Osteocyte (in vitro differentiated cells): ENCODE results near the gene ZNF714. TPM values are rescaled to one million over a fixed set of nuclear protein-coding genes. Genes with fewer than 3 reads are reported as not detected.

Experiments used
- DNase-seq: peaks from one replicate; pipeline ENCODE4 v3.0.0; 2021; ENCODE audit warnings: mixed read lengths; ENCODE audit not compliant: unreplicated experiment; ENCODE audit errors: extremely low spot score
- H3K27ac Mint-ChIP-seq: one replicate; pipeline ENCODE4 v1.8.0; 2021; ENCODE audit warnings: mild to moderate bottlenecking, mixed read lengths; ENCODE audit not compliant: unreplicated experiment
- H3K27me3 Mint-ChIP-seq: one replicate; pipeline ENCODE4 v1.8.0; 2021; ENCODE audit warnings: mixed read lengths; ENCODE audit not compliant: unreplicated experiment
- H3K36me3 Mint-ChIP-seq: one replicate; pipeline ENCODE4 v1.8.0; 2021; ENCODE audit warnings: mixed read lengths; ENCODE audit not compliant: unreplicated experiment
- H3K4me1 Mint-ChIP-seq: one replicate; pipeline ENCODE4 v1.8.0; 2021; ENCODE audit warnings: mixed read lengths; ENCODE audit not compliant: unreplicated experiment
- H3K4me3 Mint-ChIP-seq: one replicate; pipeline ENCODE4 v1.8.0; 2021; ENCODE audit warnings: mild to moderate bottlenecking, moderate library complexity, mixed read lengths; ENCODE audit not compliant: unreplicated experiment
- H3K9me3 Mint-ChIP-seq: one replicate; pipeline ENCODE4 v1.8.0; 2021; ENCODE audit warnings: mixed read lengths; ENCODE audit not compliant: unreplicated experiment
- total RNA-seq: library from RNA; stranded (reverse); gene quantifications from 2 replicates; pipeline ENCODE4 v1.2.1, GENCODE V29; 2021
- TF ChIP-seq, protein P1 (sequence below): fragments of 200-600 bp; sonication (generic); IDR thresholded peaks from 2 replicates; pipeline ENCODE4 v1.5.0; 2021; ENCODE audit warnings: antibody characterized with exemption, mild to moderate bottlenecking, moderate library complexity

The ZNF714 gene
- total RNA-seq, 1 donor from 2014 or later = 7.5 TPM

DNA sequence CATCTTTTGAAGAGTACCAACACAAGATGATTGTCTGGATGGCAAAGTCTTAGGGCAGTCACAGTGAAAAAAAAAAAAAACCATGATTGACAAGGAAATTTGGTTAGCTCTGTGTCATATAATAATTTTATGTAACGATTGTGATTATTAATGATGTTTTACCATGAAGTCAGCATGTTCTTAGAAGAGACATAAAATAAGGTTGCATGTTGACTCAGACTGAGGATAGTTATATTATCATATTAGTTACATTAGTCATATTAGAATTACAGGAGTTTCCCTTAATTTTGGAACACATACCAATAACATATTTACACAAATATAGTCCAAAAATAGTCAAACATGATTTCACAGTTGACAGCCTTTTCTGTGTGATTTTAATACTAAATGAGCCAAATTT lies 65.5 kb downstream of the ZNF714 start:
- no peaks in the 10 kb centered on the region for H3K27me3 Mint-ChIP-seq
- peaks cover 9% of the 10 kb centered on the region for H3K4me1 Mint-ChIP-seq
- TF ChIP-seq, protein P1, sequence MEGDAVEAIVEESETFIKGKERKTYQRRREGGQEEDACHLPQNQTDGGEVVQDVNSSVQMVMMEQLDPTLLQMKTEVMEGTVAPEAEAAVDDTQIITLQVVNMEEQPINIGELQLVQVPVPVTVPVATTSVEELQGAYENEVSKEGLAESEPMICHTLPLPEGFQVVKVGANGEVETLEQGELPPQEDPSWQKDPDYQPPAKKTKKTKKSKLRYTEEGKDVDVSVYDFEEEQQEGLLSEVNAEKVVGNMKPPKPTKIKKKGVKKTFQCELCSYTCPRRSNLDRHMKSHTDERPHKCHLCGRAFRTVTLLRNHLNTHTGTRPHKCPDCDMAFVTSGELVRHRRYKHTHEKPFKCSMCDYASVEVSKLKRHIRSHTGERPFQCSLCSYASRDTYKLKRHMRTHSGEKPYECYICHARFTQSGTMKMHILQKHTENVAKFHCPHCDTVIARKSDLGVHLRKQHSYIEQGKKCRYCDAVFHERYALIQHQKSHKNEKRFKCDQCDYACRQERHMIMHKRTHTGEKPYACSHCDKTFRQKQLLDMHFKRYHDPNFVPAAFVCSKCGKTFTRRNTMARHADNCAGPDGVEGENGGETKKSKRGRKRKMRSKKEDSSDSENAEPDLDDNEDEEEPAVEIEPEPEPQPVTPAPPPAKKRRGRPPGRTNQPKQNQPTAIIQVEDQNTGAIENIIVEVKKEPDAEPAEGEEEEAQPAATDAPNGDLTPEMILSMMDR = no peak
- H3K36me3 Mint-ChIP-seq = peaks cover 74% of the 10 kb centered on the region
- no peak for DNase-seq
- no peak overlapping the region for H3K4me3 Mint-ChIP-seq
- no peak overlapping the region for H3K27ac Mint-ChIP-seq
- H3K9me3 Mint-ChIP-seq = peaks cover 3% of the 10 kb centered on the region

DNA sequence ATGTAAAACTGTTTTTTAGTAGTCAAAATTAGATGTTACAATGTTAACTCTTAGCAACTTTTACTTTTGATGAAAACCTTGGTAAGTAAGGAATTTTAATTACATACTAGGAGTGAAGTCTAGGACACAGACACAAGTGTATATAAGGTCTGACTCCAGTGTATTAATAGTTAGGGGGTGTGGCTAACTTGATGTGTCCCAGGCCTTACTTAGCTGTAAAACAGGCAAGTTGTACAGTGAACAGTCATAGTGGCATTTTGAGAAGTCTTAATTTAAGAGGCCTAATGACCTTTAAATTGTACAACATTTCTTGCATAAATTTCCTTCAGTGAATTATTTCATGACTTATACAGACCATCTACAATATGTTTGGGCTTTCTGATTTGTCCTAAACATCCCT lies 66.7 kb downstream of the ZNF714 start:
- Mint-ChIP-seq H3K36me3 (peaks cover 74% of the 10 kb centered on the region), H3K4me3 (no peak overlapping the region), H3K9me3 (peaks cover 3% of the 10 kb centered on the region), H3K4me1 (no peaks in the 10 kb centered on the region), H3K27ac (no peak overlapping the region), H3K27me3 (no peaks in the 10 kb centered on the region)
- TF ChIP-seq, protein P1 = no peak
- DNase-seq = no peak

DNA sequence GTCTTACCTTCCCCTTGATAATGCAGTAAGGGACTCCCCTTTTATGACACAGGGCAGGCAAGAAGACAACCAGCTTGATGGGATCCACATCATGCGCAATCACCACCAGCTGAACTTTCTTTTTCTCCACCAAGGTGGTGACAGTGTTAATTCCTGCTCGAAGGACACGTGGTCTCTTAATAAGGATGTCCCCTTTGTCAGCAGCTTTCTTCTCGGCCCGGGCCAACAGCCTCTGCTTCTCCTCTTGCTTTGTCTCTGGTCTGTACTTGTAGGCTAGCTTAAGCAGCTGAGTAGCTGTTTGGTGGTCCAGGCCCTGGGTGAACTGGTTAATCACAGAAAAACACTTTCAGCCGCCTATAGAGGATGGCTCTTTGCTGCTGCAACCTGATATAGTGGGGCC lies 67.9 kb downstream of the ZNF714 start:
- H3K27me3 Mint-ChIP-seq = no peaks in the 10 kb centered on the region
- no peaks in the 10 kb centered on the region for H3K4me1 Mint-ChIP-seq
- peaks cover 69% of the 10 kb centered on the region for H3K36me3 Mint-ChIP-seq
- peaks cover 3% of the 10 kb centered on the region for H3K9me3 Mint-ChIP-seq
- peak; percentile 62 for DNase-seq
- no peak overlapping the region for H3K4me3 Mint-ChIP-seq
- no peak overlapping the region for H3K27ac Mint-ChIP-seq
- TF ChIP-seq, protein P1 = no peak

DNA sequence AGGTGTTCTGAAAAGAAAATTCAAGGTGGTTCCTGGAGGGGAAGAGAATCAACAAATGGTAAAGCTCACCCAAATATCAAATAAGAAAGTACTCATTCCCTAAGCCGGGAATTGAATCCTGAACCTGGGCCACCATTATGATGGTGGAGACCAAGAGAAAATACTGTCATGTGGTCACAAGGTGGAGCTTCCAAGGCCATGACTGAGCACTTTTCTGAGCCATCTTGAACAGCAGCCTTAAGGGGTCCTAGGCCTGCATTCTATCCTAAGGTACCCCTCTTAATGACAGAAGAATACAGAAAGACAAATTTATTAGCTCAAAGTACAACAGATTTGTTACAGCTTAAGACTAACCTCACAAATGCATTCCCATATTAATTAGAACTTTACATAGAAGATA lies 69.5 kb downstream of the ZNF714 start:
- TF ChIP-seq, protein P1 = no peak
- Mint-ChIP-seq H3K4me1 (peaks cover 2% of the 10 kb centered on the region), H3K36me3 (peaks cover 67% of the 10 kb centered on the region), H3K9me3 (peaks cover 3% of the 10 kb centered on the region), H3K27me3 (no peaks in the 10 kb centered on the region), H3K4me3 (no peak overlapping the region), H3K27ac (no peak overlapping the region)
- no peak for DNase-seq

DNA sequence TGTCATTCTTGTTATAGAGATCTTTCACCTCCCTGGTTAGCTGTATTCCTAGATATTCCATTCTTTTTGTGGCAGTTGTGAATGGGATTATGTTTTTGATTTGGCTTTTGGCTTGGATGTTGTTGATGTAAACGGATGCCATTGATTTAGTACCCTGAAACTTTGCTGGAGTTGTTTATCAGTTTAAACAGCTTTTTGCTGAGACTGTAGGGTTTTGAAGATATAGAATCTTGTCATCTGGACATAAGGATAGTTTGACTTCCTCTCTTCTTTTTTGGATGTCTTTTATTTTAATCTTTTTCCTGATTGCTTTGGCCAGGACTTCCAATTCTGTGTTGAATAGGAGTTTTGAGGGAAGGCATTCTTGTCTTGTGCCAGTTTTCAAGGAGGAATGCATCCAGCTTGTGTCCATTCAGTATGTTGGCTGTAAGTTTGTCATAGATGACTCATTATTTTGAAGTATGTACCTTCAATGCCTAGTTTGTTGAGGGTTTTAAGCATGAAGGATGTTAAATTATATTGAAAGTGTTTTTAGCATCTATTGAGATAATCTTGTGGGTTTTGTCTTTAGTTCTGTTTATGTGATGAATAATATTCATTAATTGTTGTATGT lies 76.6 kb downstream of the ZNF714 start:
- peaks cover 36% of the 10 kb centered on the region for H3K36me3 Mint-ChIP-seq
- peak overlapping the region; percentile 45 for H3K27ac Mint-ChIP-seq
- peaks cover 4% of the 10 kb centered on the region for H3K9me3 Mint-ChIP-seq
- H3K4me1 Mint-ChIP-seq = peaks cover 9% of the 10 kb centered on the region
- no peaks in the 10 kb centered on the region for H3K27me3 Mint-ChIP-seq
- no peak for DNase-seq
- TF ChIP-seq, protein P1 = no peak
- no peak overlapping the region for H3K4me3 Mint-ChIP-seq
